ENCODE data around the gene MYBPC3.

DNA sequence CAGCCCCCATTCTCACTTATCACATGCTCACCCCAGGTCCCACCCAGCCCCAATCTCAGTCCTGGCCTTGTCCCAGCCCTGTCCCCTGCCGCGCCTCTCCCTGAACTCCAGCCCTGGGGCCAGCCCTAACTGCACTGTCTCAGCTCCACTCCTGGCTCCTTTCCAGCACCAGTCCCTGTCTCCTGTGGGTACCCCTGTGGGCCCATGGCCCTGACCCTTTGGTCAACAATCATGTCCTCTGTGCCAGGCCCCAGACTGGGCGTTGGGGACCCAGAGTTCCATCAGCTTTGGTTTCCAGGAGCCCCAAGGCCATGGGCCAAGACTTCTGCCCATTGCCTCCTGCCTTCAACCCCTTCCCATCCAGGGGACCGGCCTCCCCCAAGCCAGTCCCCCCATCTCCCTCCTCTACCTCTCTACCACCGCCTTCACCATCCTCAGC lies 25.1 kb upstream of the MYBPC3 start:
- TF ChIP-seq EZH2 (IDR thresholded peaks at IDR 0.05) (no peak), CTCF (IDR thresholded peaks at IDR 0.05) (no peak), EZH2phosphoT487 (IDR thresholded peaks at IDR 0.05) (no peak)
